Measurements from ENCODE around the gene CHCHD3. TPM values are rescaled to one million over a fixed set of nuclear protein-coding genes. Genes with fewer than 3 reads are reported as not detected.

The CHCHD3 gene
- total RNA-seq, 1 donor from 2014 or later: 209 TPM

- Histone ChIP-seq H3K36me3 (no peaks in the 10 kb centered on the region), H3K4me3 (no peak overlapping the region), H3K9me3 (replicated peaks) (no peaks in the 10 kb centered on the region), H3K27me3 (ENCODE audit: low read depth) (no peaks in the 10 kb centered on the region), H3K27ac (replicated peaks) (no peak overlapping the region), H3K4me1 (peaks cover 6% of the 10 kb centered on the region)
- no peak for DNase-seq
- intact Hi-C loops (cut with micrococcal nuclease): no loop called here
- TF ChIP-seq CTCF (IDR thresholded peaks at IDR 0.05; ENCODE audit: borderline replicate concordance): no peak
These were observed 190.3 kb downstream of the CHCHD3 start for GRCh38 chr7:132891554-132891953.

DNA sequence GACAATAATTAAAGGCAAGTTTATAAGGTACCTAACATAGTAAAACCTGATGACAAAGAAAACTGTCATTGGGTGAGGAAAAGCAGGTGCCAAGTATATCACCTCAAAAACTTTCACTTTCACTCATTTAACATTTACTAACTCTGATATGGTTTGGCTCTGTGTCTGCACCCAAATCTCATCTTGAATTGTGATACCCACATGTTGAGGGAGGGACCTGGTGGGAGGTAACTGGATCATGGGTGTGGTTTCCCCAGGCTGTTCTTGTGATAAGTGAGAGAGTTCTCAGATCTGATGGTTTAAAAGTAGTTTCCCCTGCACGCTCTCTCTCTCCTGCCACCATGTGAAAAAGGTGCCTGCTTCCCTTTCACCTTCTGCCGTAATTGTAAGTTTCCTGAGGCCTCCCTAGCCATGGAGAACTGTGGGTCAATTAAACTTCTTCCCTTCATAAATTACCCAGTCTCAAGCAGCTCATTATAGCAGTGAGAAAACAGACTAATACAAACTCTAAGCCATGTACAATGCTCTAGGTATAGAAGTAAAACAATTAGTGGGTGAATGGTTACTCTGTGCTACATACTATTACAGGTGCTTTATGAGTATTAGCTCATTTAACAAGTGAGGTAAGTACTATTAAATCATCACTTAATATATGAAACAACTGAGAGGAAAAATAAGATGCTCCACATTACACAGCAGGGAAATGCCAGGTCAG is 199.0 kb downstream of the CHCHD3 start:
- Histone ChIP-seq H3K4me3 (no peak overlapping the region), H3K27ac (replicated peaks) (no peak overlapping the region), H3K9me3 (replicated peaks) (no peaks in the 10 kb centered on the region), H3K36me3 (peaks cover 14% of the 10 kb centered on the region), H3K4me1 (peaks cover 19% of the 10 kb centered on the region), H3K27me3 (ENCODE audit: low read depth) (no peaks in the 10 kb centered on the region)
- intact Hi-C loops (cut with micrococcal nuclease): no loop called here
- no peak for DNase-seq
- TF ChIP-seq CTCF (IDR thresholded peaks at IDR 0.05; ENCODE audit: borderline replicate concordance): no peak

DNA sequence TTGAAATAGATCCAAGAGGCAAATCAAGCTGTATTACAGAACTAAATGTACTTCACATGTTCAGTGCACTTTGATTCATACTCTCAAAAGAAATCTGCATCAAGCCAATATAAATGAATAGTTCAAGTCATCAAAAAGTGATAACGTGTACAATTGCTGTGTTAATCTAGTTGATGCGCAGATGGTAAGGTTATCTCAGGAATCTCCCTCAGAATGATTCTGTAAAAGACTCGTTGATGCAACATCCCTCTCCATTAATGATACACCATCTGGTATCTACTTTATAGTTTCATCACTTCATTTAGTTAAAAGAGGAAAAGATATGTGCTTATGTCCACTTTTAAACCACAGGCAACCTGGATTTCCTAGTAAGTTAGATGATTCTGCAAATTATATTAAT is 200.6 kb downstream of the CHCHD3 start:
- H3K36me3 ChIP-seq: peaks cover 14% of the 10 kb centered on the region
- no peak overlapping the region for H3K27ac ChIP-seq (replicated peaks)
- H3K4me1 ChIP-seq: peaks cover 19% of the 10 kb centered on the region
- no peaks in the 10 kb centered on the region for H3K27me3 ChIP-seq (ENCODE audit: low read depth)
- no peak overlapping the region for H3K4me3 ChIP-seq
- intact Hi-C loops (cut with micrococcal nuclease): no loop called here
- no peaks in the 10 kb centered on the region for H3K9me3 ChIP-seq (replicated peaks)
- no peak for TF ChIP-seq CTCF (IDR thresholded peaks at IDR 0.05; ENCODE audit: borderline replicate concordance)
- no peak for DNase-seq

DNA sequence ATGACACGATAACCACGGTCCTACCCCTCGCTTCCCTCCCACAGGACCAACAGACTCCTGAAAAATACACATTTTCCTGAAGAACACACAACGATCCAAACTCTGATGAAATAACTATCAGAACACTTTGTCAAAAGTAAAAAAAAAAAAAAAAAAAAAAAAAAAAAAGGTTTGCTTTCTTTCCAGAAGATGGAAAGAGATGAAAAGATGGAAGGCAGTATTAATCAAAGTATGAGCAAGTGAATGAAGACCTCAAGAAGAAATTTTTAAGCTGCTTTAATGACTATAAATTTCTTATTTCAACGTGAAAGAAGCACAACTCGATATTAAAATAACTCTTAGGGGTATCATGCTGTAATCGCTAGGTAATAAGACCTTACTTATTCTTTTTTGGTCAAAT is 202.3 kb downstream of the CHCHD3 start:
- no peak for TF ChIP-seq CTCF (IDR thresholded peaks at IDR 0.05; ENCODE audit: borderline replicate concordance)
- no peak overlapping the region for H3K27ac ChIP-seq (replicated peaks)
- no peak overlapping the region for H3K4me3 ChIP-seq
- peaks cover 4% of the 10 kb centered on the region for H3K36me3 ChIP-seq
- peaks cover 19% of the 10 kb centered on the region for H3K4me1 ChIP-seq
- no peak for DNase-seq
- H3K27me3 ChIP-seq (ENCODE audit: low read depth): no peaks in the 10 kb centered on the region
- no peaks in the 10 kb centered on the region for H3K9me3 ChIP-seq (replicated peaks)
- intact Hi-C loops (cut with micrococcal nuclease): no loop called here

GRCh38 chr7:132878204-132878919 is 203.5 kb downstream of the CHCHD3 start:
- no peaks in the 10 kb centered on the region for H3K9me3 ChIP-seq (replicated peaks)
- peaks cover 19% of the 10 kb centered on the region for H3K4me1 ChIP-seq
- no peaks in the 10 kb centered on the region for H3K36me3 ChIP-seq
- no peak for TF ChIP-seq CTCF (IDR thresholded peaks at IDR 0.05; ENCODE audit: borderline replicate concordance)
- no peak overlapping the region for H3K4me3 ChIP-seq
- no peak overlapping the region for H3K27ac ChIP-seq (replicated peaks)
- intact Hi-C loops (cut with micrococcal nuclease): no loop called here
- H3K27me3 ChIP-seq (ENCODE audit: low read depth): no peaks in the 10 kb centered on the region
- DNase-seq: no peak
